Heart left ventricle (tissue), 16 donors: Measurements from ENCODE around the gene PHACTR1. TPM values are rescaled to one million over a fixed set of nuclear protein-coding genes. Genes with fewer than 3 reads are reported as not detected.

Experiments used
- ATAC-seq, 4 donors: fragments of 200-7000 bp; cut with Tn5 transposase; one replicate each; pipeline ENCODE4 v1.9.1; 2020 to 2022; ENCODE audit warnings: moderate library complexity in 4 of 4, mild to moderate bottlenecking in 3 of 4, moderate number of reproducible peaks in 1 of 4
- DNase-seq, 5 donors: peaks; one replicate each; pipeline ENCODE4 v3.0.0-alpha.2; 2020
- H3K27ac ChIP-seq, 12 donors: fragments of 200-600 bp; sonication (generic) in 4 of 12; one replicate each; pipeline versions ENCODE4 v1.5.0 to v1.8.0; 2016 to 2022; ENCODE audit warnings: mild to moderate bottlenecking in 2 of 12
- H3K27me3 ChIP-seq, 9 donors: fragments of 200-600 bp; sonication (generic) in 2 of 9; one replicate each; pipeline versions ENCODE4 v1.5.1 to v1.8.0; 2016 to 2022; ENCODE audit warnings: mild to moderate bottlenecking in 3 of 9
- H3K36me3 ChIP-seq, 9 donors: fragments of 200-600 bp; sonication (generic) in 2 of 9; one replicate each; pipeline versions ENCODE4 v1.5.0 to v1.8.0; 2018 to 2022; ENCODE audit warnings: mild to moderate bottlenecking in 2 of 9
- H3K4me1 ChIP-seq, 12 donors: fragments of 200-600 bp; sonication (generic) in 4 of 12; one replicate each; pipeline versions ENCODE4 v1.5.0 to v1.8.0; 2016 to 2022; ENCODE audit warnings: mild to moderate bottlenecking in 3 of 12
- H3K4me3 ChIP-seq, 12 donors: fragments of 200-600 bp; sonication (generic) in 4 of 12; one replicate each; pipeline versions ENCODE4 v1.5.0 to v1.8.0; 2017 to 2022; ENCODE audit warnings: mild to moderate bottlenecking in 9 of 12, moderate library complexity in 4 of 12
- H3K9me3 ChIP-seq, 12 donors: fragments of 200-600 bp; sonication (generic) in 4 of 12; one replicate each; pipeline versions ENCODE4 v1.5.0 to v1.8.0; 2016 to 2022; ENCODE audit warnings: mild to moderate bottlenecking in 1 of 12
- CTCF ChIP-seq, 12 donors: fragments of 200-600 bp; sonication (generic) in 4 of 12; IDR thresholded peaks; one replicate each; pipeline versions ENCODE4 v1.5.0 to v1.8.0; 2018 to 2022; ENCODE audit warnings: antibody characterized with exemption in 12 of 12, mild to moderate bottlenecking in 5 of 12
- POLR2A ChIP-seq, 2 donors: fragments of 450-650 bp; IDR thresholded peaks; one replicate each; pipeline ENCODE4 v1.6.1; 2017; ENCODE audit warnings: antibody characterized with exemption in 2 of 2, mild to moderate bottlenecking in 2 of 2, moderate library complexity in 2 of 2
- WGBS, 4 donors: extraction: QIAGEN DNeasy Blood & Tissue Kit in 2 of 4; methylation state at CpG; one replicate each; pipeline versions ENCODE4 v1.1.5 to v1.1.7; 2013 to 2018; 5-methylcytosine and 5-hydroxymethylcytosine counted together
- intact Hi-C, 10 donors: fragments of 100-400 bp; cut with DNase I; formaldehyde crosslinking; loops; one replicate each; pipeline versions ENCODE4 v1.11.1 to v1.14.2; 2022
- polyA plus RNA-seq, 2 donors: library from polyadenylated mRNA; stranded (reverse); fragments of 200-250 nt; gene quantifications; one replicate each; pipeline ENCODE4 v1.2.3, GENCODE V29; 2013
- total RNA-seq, 9 donors: library from RNA; depleted of rRNA in 2 of 9; stranded (reverse); fragments of >200 nt in 2 of 9; fragmentation: NEBNext Ultra II Directional in 3 of 9; extraction: Animal tissue kit (Norgen Biotek cat#: 25700) in 3 of 9; gene quantifications; one replicate each; pipeline versions ENCODE4 v1.1.0 to v1.2.4, GENCODE V29; 2016 to 2023
- donor health status: ischemic (EF 13 %, LVEDD 7.1; RV severe dilation, severe dysfunction).
- donor health status: healthy with polysubstance abuse.
- donor health status: DM: no; HTN: yes; CAD: no.
- donor health status: DM: no; HTN: no; CAD: no.
- donor health status: ischemic (EF 25% LVEDD 6.9; RV normal size, moderate dysfunction).
- donor health status: ischemic (EF 25% LVEDD 5.7; RV mildly dilated, moderate dysfunction).
- donor health status: healthy.
- donor health status: DM: yes; HTN: yes; CAD: no.
- donor health status: ischemic (EF 35%, LVEDD 5.7; RV mildly dilated, moderate dysfunction).
- donor health status: nonischemic (EF 11% LVEDD 7.7; RV severe dilation, severe dysfunction).
- donor health status: DM: yes; HTN: yes; CAD: no.
- donor health status: PGD.
- donor health status: ischemic (EF 29% LVEDD 5.4; RV normal size, mild dysfunction).
- donor health status: nonischemic (EF 23%, LVEDD 6.1; RV moderate dilation, normal function).

PHACTR1 gene
- total and polyA plus RNA-seq, 11 donors: 21.2 to 238 (median 87.4) TPM

- Histone ChIP-seq H3K9me3 (no peaks in the 10 kb centered on the region), H3K27ac (no peak overlapping the region), H3K4me1 (peaks cover 0 to 3% (median 0%) of the 10 kb centered on the region in 12 donors), H3K36me3 (peaks cover 0 to 100% (median 93%) of the 10 kb centered on the region in 9 donors), H3K27me3 (no peaks in the 10 kb centered on the region), H3K4me3 (no peak overlapping the region)
- intact Hi-C loops: loop anchor here in 1 of 10 donors (10.0 kb wide), 1 partner anchor 120 kb away; no protein-coding TSS in a partner anchor
- DNase-seq (no peak), ATAC-seq (no peak)
- no peak for TF ChIP-seq POLR2A (IDR thresholded peaks at IDR 0.05)
- no peak for TF ChIP-seq CTCF (IDR thresholded peaks at IDR 0.05)
Observed at GRCh38 chr6:13314806-13315205, 598.2 kb downstream of the PHACTR1 start.

GRCh38 chr6:13315896-13316295 is 599.3 kb downstream of the PHACTR1 start:
- Histone ChIP-seq H3K27me3 (no peaks in the 10 kb centered on the region), H3K9me3 (no peaks in the 10 kb centered on the region), H3K36me3 (peaks cover 4 to 100% (median 96%) of the 10 kb centered on the region in 9 donors), H3K4me1 (no peaks in the 10 kb centered on the region), H3K27ac (no peak overlapping the region), H3K4me3 (no peak overlapping the region)
- ATAC-seq (no peak), DNase-seq (no peak)
- TF ChIP-seq CTCF (IDR thresholded peaks at IDR 0.05) (no peak), POLR2A (IDR thresholded peaks at IDR 0.05) (no peak)
- intact Hi-C loops: loop anchor here in 1 of 10 donors (10.0 kb wide), 1 partner anchor 121 kb away; no protein-coding TSS in a partner anchor
- 96 to 98% (median 97%) methylated on average over 5 of the region's 5 CpGs for WGBS, 4 donors

- DNase-seq: no peak
- WGBS, 4 donors: 66 to 77% (median 68%) methylated on average over 2 of the region's 2 CpGs
Observed at GRCh38 chr6:13318821-13319220, 602.3 kb downstream of the PHACTR1 start.

More at GRCh38 chr6:13318821-13319220, 602.3 kb downstream of the PHACTR1 start:
- intact Hi-C loops: loop anchor here in 1 of 10 donors (10.0 kb wide), 1 partner anchor 124 kb away; no protein-coding TSS in a partner anchor
- TF ChIP-seq CTCF (IDR thresholded peaks at IDR 0.05) (no peak), POLR2A (IDR thresholded peaks at IDR 0.05) (no peak)
- ATAC-seq: no peak
- peaks cover 4 to 100% (median 100%) of the 10 kb centered on the region in 9 donors for H3K36me3 ChIP-seq
- no peaks in the 10 kb centered on the region for H3K9me3 ChIP-seq
- H3K27ac ChIP-seq: no peak overlapping the region
- no peaks in the 10 kb centered on the region for H3K27me3 ChIP-seq
- peaks cover 0 to 6% (median 0%) of the 10 kb centered on the region in 12 donors for H3K4me1 ChIP-seq
- no peak overlapping the region for H3K4me3 ChIP-seq
